HuH-7 (cell line): ENCODE measurements around the gene SLC39A9.
"Not testable (repeated sequence)": the region's sequence is repeated elsewhere in the genome, so short reads cannot be mapped to it uniquely, and the experiment has no call there.

Experiments used
- DNase-seq: peaks from one replicate; pipeline ENCODE4 v3.0.0; 2011; ENCODE audit warnings: low spot score

SLC39A9 gene

GRCh38 chr14:69475194-69475818 lies 76.8 kb downstream of the SLC39A9 start:
- peak; percentile 44 for DNase-seq

GRCh38 chr14:69476824-69477450 lies 78.4 kb downstream of the SLC39A9 start:
- not testable (repeated sequence) for DNase-seq

- not testable (repeated sequence) for DNase-seq
Measured at GRCh38 chr14:69478055-69478454, 79.6 kb downstream of the SLC39A9 start.

DNA sequence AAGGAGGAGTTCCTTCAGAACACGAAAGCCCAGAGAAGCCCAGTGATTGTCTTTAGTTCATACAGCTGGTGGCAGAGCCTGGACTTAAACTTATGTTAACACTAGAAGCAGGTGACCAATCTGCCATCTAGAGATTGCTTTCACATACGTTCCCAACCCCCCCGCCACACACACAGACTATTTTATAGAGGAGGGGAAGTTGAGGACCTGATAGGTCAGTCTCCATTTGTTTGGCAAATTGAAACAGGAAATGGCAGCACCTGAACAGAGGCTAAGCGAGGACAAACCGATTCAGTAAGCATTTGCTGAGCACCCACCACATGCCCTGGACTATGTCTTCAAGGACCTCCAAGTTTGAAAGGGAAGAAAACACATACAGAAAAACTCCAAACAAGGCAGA lies 81.2 kb downstream of the SLC39A9 start:
- no peak for DNase-seq

- no peak for DNase-seq
Measured at GRCh38 chr14:69480136-69480535, 81.6 kb downstream of the SLC39A9 start.

DNA sequence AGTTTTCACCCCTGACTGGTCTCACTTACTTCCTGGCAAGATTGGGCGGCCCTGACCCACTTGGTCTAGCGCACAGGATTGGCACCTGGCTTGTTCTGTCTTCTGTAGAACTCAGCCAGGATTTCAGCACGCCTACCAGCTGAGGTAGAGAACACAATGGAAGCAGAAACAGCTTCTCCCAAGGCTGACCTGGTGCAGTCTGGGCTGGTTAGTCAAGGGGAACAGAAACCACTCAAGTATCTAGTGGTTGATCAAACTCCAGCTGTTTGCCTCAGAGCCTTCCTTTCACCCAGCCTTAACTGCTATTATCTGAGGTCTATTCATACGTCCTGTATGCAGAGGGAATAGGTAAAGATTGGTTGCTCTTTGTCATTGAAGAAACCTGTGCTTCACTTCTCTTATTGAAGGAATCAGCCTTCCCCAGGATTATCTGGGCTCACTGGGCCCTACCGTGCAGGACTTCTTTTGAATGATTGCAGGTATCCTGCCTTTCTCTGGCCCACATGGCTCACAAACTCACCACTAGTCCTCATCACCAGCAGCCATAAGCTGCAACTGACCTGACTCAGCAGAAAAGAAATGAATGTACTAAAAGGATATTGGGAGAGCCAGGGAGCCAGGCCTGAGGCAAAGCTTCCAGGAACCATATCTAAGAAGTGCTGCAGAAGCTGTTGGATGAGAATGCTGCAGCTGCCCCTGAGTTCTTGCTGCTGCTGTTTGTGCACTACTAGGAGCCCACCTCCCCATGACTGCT lies 83.5 kb downstream of the SLC39A9 start:
- no peak for DNase-seq

- no peak for DNase-seq
Measured at GRCh38 chr14:69483765-69484443, 85.4 kb downstream of the SLC39A9 start.

DNA sequence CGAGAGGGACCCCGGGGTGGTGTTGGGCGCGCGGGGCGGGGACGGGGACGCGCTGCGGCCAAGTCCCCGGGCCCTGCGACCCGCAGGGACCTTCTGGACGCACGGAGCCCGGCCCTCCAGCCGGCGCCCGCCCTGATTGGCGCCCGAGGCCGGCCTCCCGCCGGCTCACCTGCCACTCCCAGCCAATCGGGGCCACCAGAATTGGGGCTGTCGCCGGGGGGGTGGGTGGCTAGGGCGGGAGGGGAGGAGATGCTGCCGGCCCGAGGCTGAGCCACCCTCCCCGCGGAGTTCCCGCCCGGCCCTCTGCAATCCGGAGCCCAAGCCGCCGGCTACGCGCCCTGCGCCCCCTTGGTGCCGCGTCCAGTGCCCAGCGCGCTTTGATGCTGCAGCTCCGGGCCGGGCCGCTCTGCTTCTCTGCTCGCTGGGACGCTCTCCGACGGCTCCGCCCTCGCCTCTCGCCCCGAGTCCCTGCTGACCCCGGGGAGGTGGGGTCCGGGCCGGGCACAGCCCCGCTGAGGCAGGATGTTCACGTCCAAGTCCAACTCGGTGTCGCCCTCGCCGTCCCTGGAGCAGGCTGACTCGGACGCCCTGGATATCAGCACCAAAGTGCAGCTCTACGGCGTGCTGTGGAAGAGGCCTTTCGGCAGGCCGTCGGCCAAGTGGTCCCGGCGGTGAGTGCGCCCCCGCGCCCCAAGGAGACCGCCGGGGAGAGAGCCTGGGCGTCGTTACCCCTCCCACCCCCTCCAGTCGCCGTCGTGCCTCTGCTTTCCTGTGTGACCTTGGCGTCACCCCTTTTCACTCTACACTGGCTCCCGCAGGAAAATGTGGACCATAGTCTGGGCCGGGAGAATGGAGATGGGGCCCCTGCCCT lies 86.2 kb downstream of the SLC39A9 start, which contains the start of gene PLEKHD1:
PLEKHD1 (plus strand) TSS at position 285 of the 871 bp plus-strand sequence; CDS start at position 523, 238 bp downstream.
- no peak for DNase-seq

GRCh38 chr14:69485315-69485660 lies 86.8 kb downstream of the SLC39A9 start:
- DNase-seq, result no peak

- DNase-seq, result no peak
Measured at GRCh38 chr14:69485701-69486100, 87.2 kb downstream of the SLC39A9 start.

DNA sequence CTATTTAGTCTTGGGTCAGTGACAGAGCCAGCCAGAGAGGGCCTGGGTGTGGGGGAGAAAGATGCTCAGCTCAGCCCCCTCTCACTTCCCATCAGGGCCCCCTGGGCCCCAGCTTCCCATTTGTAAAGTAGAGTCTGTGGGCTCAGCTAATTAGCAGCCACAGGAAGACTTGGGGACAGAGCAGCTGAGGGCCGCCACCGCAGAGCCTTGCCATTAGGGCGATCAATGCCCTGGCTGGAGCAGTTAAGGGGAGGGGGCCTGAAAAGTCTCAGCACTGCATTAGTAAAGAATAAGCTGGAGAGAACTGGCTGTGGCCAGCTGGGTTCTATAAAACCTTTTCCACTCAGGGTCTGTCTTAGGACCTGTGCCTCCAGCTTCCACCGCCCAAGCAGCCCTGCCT lies 88.7 kb downstream of the SLC39A9 start:
- no peak for DNase-seq

DNA sequence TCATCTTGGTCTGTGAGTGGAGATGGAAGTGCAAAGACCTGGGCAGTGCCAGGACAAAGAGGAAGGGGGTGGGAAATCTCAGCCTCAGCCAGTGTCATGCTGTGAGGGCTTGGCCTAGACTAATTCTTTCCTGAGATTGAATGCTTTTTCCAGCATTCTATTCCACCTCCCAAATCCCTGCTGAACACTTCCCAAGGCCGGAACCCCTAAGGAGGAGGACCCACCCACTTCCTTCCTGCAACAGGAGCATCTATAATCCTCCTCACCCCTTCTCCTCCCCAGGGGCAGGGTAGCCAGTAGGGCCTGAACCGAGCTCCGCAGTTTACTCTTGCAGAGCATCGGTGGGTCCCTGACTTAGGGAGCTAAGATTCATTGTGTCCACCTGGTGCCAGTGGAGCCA lies 89.3 kb downstream of the SLC39A9 start:
- DNase-seq, result no peak

DNA sequence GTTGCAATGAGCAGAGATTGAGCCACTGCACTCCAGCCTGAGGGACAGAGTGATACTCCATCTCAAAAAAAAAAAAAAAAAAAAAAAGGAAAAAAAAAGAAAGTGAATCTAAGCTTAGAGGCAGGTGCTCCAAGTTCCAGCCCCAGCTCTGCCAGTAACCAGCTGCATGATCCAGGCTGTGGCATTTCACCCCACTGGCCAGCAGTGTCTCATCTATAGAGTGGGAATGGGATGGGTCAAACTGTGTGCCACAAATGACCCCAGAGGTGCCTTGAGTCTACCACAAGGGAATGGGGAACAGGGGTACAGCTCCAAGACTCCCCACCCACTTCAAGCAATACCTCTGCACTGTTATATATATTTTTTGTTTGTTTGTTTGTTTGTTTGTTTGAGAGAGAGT lies 91.0 kb downstream of the SLC39A9 start:
- DNase-seq, result no peak

- no peak for DNase-seq
Measured at GRCh38 chr14:69490219-69490918, 91.9 kb downstream of the SLC39A9 start.

DNA sequence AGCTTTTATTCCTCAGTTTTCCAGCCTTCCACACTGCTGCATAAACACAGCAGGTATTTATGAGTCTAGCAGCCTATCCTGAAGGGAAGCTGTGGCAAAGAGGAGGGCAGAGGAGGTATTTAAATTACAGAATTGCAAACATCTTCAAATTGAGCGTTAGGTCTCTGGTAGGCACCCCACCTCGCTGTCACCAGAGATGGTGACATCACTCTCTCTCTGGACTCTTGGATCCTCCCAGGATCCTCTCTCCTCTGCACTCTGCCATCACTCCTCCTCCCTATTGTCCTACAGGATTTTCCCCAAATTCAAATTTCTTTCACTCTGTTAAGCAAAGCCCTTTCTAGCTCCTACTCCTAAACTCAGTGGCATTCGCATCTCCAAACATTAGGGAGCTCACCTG lies 92.7 kb downstream of the SLC39A9 start:
- no peak for DNase-seq

DNA sequence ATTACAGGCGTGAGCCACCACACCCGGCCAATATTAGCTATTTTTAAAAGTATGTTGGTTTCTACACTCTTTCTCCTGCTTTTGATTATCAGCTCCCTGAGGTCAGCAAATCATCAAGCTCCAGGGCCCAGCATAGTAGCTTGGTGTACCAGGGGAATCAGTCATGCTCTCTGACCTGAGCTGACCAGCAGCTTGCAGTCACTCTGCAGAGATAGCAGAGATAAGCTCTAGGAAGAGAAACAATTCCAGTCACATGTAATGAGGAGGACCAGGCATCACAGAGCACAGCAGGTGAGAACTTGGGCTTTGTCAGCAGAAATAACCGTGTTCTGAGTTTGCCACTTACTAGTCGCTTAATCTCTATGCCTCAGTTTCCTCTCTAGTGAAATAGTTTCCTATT lies 94.5 kb downstream of the SLC39A9 start:
- DNase-seq, result no peak

GRCh38 chr14:69493791-69494190 lies 95.3 kb downstream of the SLC39A9 start:
- no peak for DNase-seq

- DNase-seq, result no peak
Measured at GRCh38 chr14:69495341-69495921, 96.9 kb downstream of the SLC39A9 start.

DNA sequence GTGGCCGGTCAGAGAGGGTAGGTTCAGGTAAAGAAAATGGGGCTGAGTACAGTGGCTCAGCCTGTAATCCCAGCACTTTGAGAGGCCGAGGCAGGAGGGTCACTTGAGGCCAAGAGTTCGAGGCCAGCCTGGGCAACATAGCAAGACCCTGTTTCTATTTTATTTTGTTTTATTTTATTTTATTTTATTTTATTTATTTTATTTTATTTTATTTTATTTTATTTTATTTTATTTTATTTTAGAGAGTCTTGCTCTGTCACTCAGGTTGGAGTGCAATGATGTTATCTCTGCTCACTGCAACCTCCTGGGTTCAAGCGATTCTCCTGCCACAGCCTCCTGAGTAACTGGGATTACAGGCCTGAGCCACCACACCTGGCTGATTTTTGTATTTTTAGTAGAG lies 99.4 kb downstream of the SLC39A9 start:
- not testable (repeated sequence) for DNase-seq

- DNase-seq, result not testable (repeated sequence)
Measured at GRCh38 chr14:69498286-69498685, 99.8 kb downstream of the SLC39A9 start.

GRCh38 chr14:69499436-69499835 lies 100.9 kb downstream of the SLC39A9 start:
- no peak for DNase-seq
